Right atrium auricular region (tissue), 2 donors: ENCODE data around the gene FBXO31. TPM values are rescaled to one million over a fixed set of nuclear protein-coding genes. Genes with fewer than 3 reads are reported as not detected.
A peak's percentile ranks its signal among the peaks of the same experiment; 100 is the strongest.

Experiments used
- DNase-seq: peaks from one replicate; pipeline ENCODE4 v3.0.0-alpha.2; 2019; ENCODE audit warnings: low spot score
- H3K27ac ChIP-seq, 2 donors: fragments of 200-600 bp; sonication (generic); 1 replicate in 1 of 2; 2 replicates in 1 of 2; pipeline ENCODE4 v1.5.1; 2016 to 2019
- H3K27me3 ChIP-seq, 2 donors: fragments of 200-600 bp; sonication (generic); one replicate each; pipeline versions ENCODE4 v1.5.1 to v1.6.0; 2017 to 2019
- H3K36me3 ChIP-seq: fragments of 200-600 bp; sonication (generic); one replicate; pipeline ENCODE4 v1.5.1; 2016
- H3K4me1 ChIP-seq, 2 donors: fragments of 200-600 bp; sonication (generic); one replicate each; pipeline versions ENCODE4 v1.5.1 to v1.6.0; 2017 to 2019
- H3K4me3 ChIP-seq, 2 donors: fragments of 200-600 bp; sonication (generic); 1 replicate in 1 of 2; 2 replicates in 1 of 2; pipeline ENCODE4 v1.5.1; 2017 to 2019; ENCODE audit warnings: mild to moderate bottlenecking in 1 of 2, moderate library complexity in 1 of 2
- H3K9me3 ChIP-seq, 2 donors: fragments of 200-600 bp; sonication (generic); one replicate each; pipeline ENCODE4 v1.5.1; 2019
- total RNA-seq, 2 donors: library from RNA; depleted of rRNA; stranded (reverse); fragments of >200 nt; gene quantifications; one replicate each; pipeline ENCODE4 v1.1.0, GENCODE V29; 2016
- TF ChIP-seq, protein P1 (sequence below), 2 donors: fragments of 200-600 bp; sonication (generic); IDR thresholded peaks; one replicate each; pipeline ENCODE4 v1.5.1; 2019; ENCODE audit warnings: antibody characterized with exemption in 2 of 2

FBXO31 gene
- total RNA-seq, 2 donors from 2014 or later, result 39.3 to 53.1 TPM

DNA sequence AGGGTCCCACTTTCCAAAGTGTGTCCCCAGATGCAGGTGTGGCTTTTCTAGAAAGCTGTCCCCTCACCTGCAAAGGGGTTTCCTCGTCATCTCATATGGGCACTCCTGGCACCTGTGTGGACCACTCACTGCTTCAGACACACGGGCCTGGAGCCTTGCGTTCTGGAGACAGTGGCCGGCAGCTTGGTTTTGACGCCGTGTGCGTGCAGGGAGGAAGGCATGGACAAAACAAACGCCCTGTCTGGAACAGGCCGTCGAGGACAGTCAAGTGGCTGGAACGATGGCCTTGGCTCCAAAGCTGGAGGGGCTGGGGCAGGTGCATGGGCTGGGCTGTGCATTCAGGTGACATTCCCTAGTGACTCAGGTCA is 53.3 kb downstream of the FBXO31 start:
- Histone ChIP-seq H3K9me3 (no peaks in the 10 kb centered on the region), H3K27ac (no peak overlapping the region), H3K36me3 (peaks cover 56% of the 10 kb centered on the region), H3K4me3 (no peak overlapping the region), H3K4me1 (peaks cover 0 to 33% of the 10 kb centered on the region in 2 donors), H3K27me3 (no peaks in the 10 kb centered on the region)
- TF ChIP-seq, protein P1, sequence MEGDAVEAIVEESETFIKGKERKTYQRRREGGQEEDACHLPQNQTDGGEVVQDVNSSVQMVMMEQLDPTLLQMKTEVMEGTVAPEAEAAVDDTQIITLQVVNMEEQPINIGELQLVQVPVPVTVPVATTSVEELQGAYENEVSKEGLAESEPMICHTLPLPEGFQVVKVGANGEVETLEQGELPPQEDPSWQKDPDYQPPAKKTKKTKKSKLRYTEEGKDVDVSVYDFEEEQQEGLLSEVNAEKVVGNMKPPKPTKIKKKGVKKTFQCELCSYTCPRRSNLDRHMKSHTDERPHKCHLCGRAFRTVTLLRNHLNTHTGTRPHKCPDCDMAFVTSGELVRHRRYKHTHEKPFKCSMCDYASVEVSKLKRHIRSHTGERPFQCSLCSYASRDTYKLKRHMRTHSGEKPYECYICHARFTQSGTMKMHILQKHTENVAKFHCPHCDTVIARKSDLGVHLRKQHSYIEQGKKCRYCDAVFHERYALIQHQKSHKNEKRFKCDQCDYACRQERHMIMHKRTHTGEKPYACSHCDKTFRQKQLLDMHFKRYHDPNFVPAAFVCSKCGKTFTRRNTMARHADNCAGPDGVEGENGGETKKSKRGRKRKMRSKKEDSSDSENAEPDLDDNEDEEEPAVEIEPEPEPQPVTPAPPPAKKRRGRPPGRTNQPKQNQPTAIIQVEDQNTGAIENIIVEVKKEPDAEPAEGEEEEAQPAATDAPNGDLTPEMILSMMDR (IDR thresholded peaks at IDR 0.05), result no peak
- DNase-seq, result no peak

DNA sequence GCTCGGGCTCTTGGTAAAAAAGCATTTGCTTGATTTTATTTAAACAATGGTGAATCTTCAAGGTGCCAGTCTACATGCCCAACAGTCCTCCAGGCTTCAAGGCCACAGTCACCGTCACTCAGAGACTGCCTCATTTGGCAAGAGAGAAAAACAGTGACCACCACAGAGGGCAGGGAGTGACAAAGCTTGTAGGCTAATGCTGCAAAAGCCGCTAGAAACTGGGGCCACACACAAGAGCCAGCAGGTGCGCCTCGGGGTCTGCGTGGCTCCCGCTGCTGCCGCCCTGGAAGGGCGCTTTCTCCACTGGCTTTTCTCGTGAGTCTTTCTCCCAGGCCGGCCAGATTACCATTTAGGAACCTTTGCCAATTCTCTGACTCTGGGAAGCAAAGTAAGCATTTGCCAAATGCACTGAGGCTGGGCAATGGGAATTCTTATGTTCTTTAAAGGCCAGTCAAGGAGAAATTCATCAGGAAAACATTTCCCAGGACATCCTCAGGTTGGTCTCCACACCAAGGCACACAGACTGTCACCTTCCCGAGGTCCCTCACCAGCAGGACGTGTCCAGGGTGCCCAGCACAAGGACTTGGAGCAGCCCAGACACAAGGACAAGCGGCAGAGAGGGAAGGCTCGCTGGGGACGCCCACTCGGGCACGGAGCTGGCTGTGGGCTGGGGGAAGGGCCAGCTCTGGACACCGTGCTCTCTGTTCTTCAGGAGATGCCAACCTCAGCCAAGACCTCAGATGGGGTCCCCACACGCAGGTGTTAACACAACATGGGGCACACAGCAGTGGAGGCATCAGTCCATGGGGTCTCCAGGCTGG is 53.9 kb downstream of the FBXO31 start:
- Histone ChIP-seq H3K27ac (peak overlapping the region; percentile 10 to 53), H3K36me3 (peaks cover 50% of the 10 kb centered on the region), H3K4me1 (peaks cover 0 to 39% of the 10 kb centered on the region in 2 donors)

DNA sequence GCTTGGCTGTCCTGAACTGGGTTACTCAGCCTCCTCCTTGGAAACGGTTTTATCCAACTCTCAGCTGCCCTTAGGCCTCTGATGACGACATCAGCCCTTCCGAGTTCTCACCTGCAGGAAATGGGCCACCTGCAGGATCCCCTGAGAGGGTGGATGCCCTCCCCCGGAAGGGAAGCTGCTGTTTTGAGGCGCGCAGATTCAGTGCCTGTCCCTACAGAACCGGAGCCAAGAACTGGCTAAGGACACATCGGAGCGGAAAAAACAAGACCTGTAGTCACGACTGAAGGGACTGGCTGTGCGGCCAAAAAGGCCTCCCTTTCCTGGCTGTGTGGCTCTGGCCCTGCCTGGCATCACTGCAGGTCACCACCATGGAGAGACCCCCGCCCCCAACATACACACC is 54.7 kb downstream of the FBXO31 start:
- Histone ChIP-seq H3K36me3 (peaks cover 42% of the 10 kb centered on the region), H3K27me3 (no peaks in the 10 kb centered on the region), H3K9me3 (no peaks in the 10 kb centered on the region), H3K4me3 (no peak overlapping the region), H3K4me1 (peaks cover 0 to 43% of the 10 kb centered on the region in 2 donors), H3K27ac (peak overlapping the region; percentile 46 to 53)
- DNase-seq, result no peak
- TF ChIP-seq, protein P1 (IDR thresholded peaks at IDR 0.05), result no peak

More for the DNA sequence above, 53.9 kb downstream of the FBXO31 start:
- Histone ChIP-seq H3K9me3 (no peaks in the 10 kb centered on the region), H3K4me3 (no peak overlapping the region), H3K27me3 (no peaks in the 10 kb centered on the region)
- TF ChIP-seq, protein P1 (IDR thresholded peaks at IDR 0.05), result no peak
- no peak for DNase-seq

GRCh38 chr16:87327798-87328495 is 55.6 kb downstream of the FBXO31 start:
- no peak for DNase-seq
- H3K36me3 ChIP-seq, result peaks cover 33% of the 10 kb centered on the region
- H3K27me3 ChIP-seq, result no peaks in the 10 kb centered on the region
- peak overlapping the region; percentile 35 to 46 for H3K27ac ChIP-seq
- H3K4me3 ChIP-seq, result no peak overlapping the region
- H3K9me3 ChIP-seq, result no peaks in the 10 kb centered on the region
- TF ChIP-seq, protein P1 (IDR thresholded peaks at IDR 0.05), result no peak
- H3K4me1 ChIP-seq, result peaks cover 0 to 43% of the 10 kb centered on the region in 2 donors

- no peak for DNase-seq
- Histone ChIP-seq H3K27ac (peak overlapping the region in 1 of 2 donors; percentile 32), H3K36me3 (peaks cover 29% of the 10 kb centered on the region)
Measured at GRCh38 chr16:87326151-87326571, 57.4 kb downstream of the FBXO31 start.

More at GRCh38 chr16:87326151-87326571, 57.4 kb downstream of the FBXO31 start:
- Histone ChIP-seq H3K4me1 (peaks cover 0 to 43% of the 10 kb centered on the region in 2 donors), H3K9me3 (no peaks in the 10 kb centered on the region), H3K27me3 (no peaks in the 10 kb centered on the region), H3K4me3 (no peak overlapping the region)
- TF ChIP-seq, protein P1 (IDR thresholded peaks at IDR 0.05), result no peak
